Hepatocyte (in vitro differentiated cells): ENCODE results near the gene TROAP.

Source experiments
- CTCF ChIP-seq: fragments of 200-600 bp; sonication (generic); IDR thresholded peaks from 2 replicates; pipeline ENCODE4 v1.5.1; 2016; ENCODE audit warnings: antibody characterized with exemption, mild to moderate bottlenecking; ENCODE audit not compliant: poor library complexity
- EZH2 ChIP-seq: fragments of 200-600 bp; sonication (generic); IDR thresholded peaks from 2 replicates; pipeline ENCODE4 v1.6.1; 2016; ENCODE audit warnings: antibody characterized with exemption, mild to moderate bottlenecking, borderline replicate concordance
- EZH2phosphoT487 ChIP-seq: fragments of 200-600 bp; sonication (generic); IDR thresholded peaks from one replicate; pipeline ENCODE4 v1.6.1; 2018; ENCODE audit warnings: antibody characterized with exemption, mild to moderate bottlenecking, low read depth, moderate library complexity; ENCODE audit not compliant: unreplicated experiment, severe bottlenecking

GRCh38 chr12:49304161-49304560 lies 18.9 kb upstream of the TROAP start:
- no peak for TF ChIP-seq CTCF
- no peak for TF ChIP-seq EZH2
- no peak for TF ChIP-seq EZH2phosphoT487
